ENCODE results near the gene PRPF38A. TPM values are rescaled to one million over a fixed set of nuclear protein-coding genes. Genes with fewer than 3 reads are reported as not detected.

The PRPF38A gene
- total RNA-seq, 1 experiment from 2014 or later: 33.5 TPM

DNA sequence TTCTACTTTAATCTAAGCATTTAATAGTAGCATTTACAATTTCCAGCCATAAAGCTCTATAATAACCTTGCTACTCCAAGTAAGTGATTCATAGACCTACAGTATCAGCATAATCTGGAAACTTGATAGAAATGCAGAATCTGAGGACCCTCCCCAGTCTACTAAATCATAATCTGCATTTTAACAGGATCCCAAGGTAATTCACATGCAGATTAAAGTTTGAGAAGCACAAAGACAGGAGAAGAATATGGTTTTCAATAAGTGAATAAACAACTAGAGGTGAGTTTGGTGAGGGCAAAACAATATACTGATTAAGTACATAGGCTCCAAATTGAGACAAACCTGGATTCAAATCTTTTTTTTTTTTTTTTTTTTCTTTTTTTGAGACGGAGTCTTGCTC lies 57.4 kb downstream of the PRPF38A start:
- DNase-seq: no peak
- Histone ChIP-seq H3K4me3 (ENCODE audit: insufficient read depth, low read depth, low read length) (no peak overlapping the region), H3K27me3 (ENCODE audit: control insufficient read depth, insufficient read depth, low read length) (no peaks in the 10 kb centered on the region), H3K36me3 (replicated peaks; ENCODE audit: control insufficient read depth, insufficient read depth, low read length) (no peaks in the 10 kb centered on the region)

DNA sequence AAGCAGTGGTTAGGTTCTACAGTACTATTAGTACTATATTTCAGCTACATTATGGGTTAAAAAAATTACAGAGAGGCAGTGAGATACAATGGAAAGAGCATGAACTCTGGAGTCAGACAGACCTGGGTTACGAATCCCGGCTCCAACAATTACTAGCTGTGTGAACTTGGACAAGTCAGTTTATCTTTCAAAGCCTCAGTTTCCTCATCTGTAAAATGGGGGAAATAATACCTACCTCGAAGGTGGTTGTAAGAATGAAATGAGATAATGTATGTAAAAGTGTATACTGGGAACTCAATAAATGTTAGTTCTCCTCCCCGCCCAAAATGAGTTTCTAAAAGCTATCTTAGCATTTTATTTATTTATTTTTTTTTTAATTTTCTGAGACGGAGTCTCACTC lies 59.5 kb downstream of the PRPF38A start:
- Histone ChIP-seq H3K27me3 (ENCODE audit: control insufficient read depth, insufficient read depth, low read length) (no peaks in the 10 kb centered on the region), H3K4me3 (ENCODE audit: insufficient read depth, low read depth, low read length) (no peak overlapping the region), H3K36me3 (replicated peaks; ENCODE audit: control insufficient read depth, insufficient read depth, low read length) (no peaks in the 10 kb centered on the region)
- DNase-seq: no peak

DNA sequence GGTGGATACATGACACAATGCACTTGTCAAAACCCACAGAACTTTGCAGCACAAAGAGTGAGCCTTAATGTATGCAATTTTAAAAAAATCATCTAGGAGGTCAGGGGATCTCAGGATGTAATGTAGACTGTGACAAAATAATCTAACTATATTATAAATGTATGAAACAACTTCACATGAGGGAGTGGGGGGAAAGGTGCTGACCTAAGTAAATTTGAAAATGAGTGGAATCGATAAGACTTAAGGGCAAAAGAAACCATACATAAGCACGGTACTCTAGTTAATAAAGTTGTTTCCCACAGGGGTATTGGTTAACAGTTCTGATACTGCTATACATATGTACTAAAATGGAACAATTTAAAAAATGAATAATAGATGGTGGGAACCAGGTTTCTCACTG lies 64.7 kb downstream of the PRPF38A start:
- H3K27me3 ChIP-seq (ENCODE audit: control insufficient read depth, insufficient read depth, low read length): no peaks in the 10 kb centered on the region
- no peak for DNase-seq
- no peak overlapping the region for H3K4me3 ChIP-seq (ENCODE audit: insufficient read depth, low read depth, low read length)
- no peaks in the 10 kb centered on the region for H3K36me3 ChIP-seq (replicated peaks; ENCODE audit: control insufficient read depth, insufficient read depth, low read length)

Other genes with a start within 250 kb of the PRPF38A start
- 20.5 and 28.5 TPM in 2 replicates for gene CC2D1B, start 38.4 kb upstream of the PRPF38A start, total RNA-seq (2014; rRNA removed; shearing (Covaris generic))
- gene ORC1, start 179 bp upstream of the PRPF38A start, total RNA-seq (2014; rRNA removed; shearing (Covaris generic)): 94.3 and 95.0 TPM in 2 replicates
- 52.4 and 64.6 TPM in 2 replicates for gene TUT4, start 148.5 kb downstream of the PRPF38A start, total RNA-seq (2014; rRNA removed; shearing (Covaris generic))
- gene GPX7, start 197.8 kb downstream of the PRPF38A start, total RNA-seq (2014; rRNA removed; shearing (Covaris generic)): 27.2 and 42.6 TPM in 2 replicates
- 0.18 and 1.3 TPM in 2 replicates for gene SHISAL2A, start 228.6 kb downstream of the PRPF38A start, total RNA-seq (2014; rRNA removed; shearing (Covaris generic))